Transverse colon (tissue), 4 donors: Measurements from ENCODE around the gene CA14. TPM values are rescaled to one million over a fixed set of nuclear protein-coding genes. Genes with fewer than 3 reads are reported as not detected.

ENCODE experiments used
- DNase-seq: peaks from one replicate; pipeline ENCODE4 v3.0.0-alpha.2; 2019
- H3K27ac ChIP-seq, 4 donors: fragments of 200-600 bp; sonication (generic); 2 replicates each; pipeline ENCODE4 v1.5.1; 2016 to 2018; ENCODE audit warnings: inconsistent platforms in 4 of 4
- H3K27me3 ChIP-seq: fragments of 200-600 bp; sonication (generic); 2 replicates; pipeline ENCODE4 v1.5.1; 2017; ENCODE audit warnings: inconsistent platforms
- H3K36me3 ChIP-seq, 4 donors: fragments of 200-600 bp; sonication (generic); 2 replicates each; pipeline ENCODE4 v1.5.1; 2017 to 2019; ENCODE audit warnings: inconsistent platforms in 4 of 4
- H3K4me1 ChIP-seq, 4 donors: fragments of 200-600 bp; sonication (generic); 2 replicates each; pipeline ENCODE4 v1.5.1; 2017 to 2020; ENCODE audit warnings: inconsistent platforms in 4 of 4
- H3K4me3 ChIP-seq, 4 donors: fragments of 200-600 bp; sonication (generic); 1 replicate in 1 of 4; 2 replicates in 3 of 4; pipeline versions ENCODE4 v1.5.1 to v1.6.1; 2017 to 2019; ENCODE audit warnings: inconsistent platforms in 4 of 4
- H3K9me3 ChIP-seq, 2 donors: fragments of 200-600 bp; sonication (generic); 2 replicates each; pipeline ENCODE4 v1.5.1; 2017 to 2019; ENCODE audit warnings: inconsistent platforms in 2 of 2
- CTCF ChIP-seq, 5 experiments: fragments of 200-600 bp in 3 of 5; fragments of 450-650 bp in 2 of 5; sonication (generic) in 3 of 5; IDR thresholded peaks; 1 replicate in 2 of 5; 2 replicates in 3 of 5; pipeline ENCODE4 v1.5.1; 2016 to 2017; ENCODE audit warnings: antibody characterized with exemption in 5 of 5, inconsistent platforms in 3 of 5, mild to moderate bottlenecking in 2 of 5, moderate library complexity in 1 of 5
- EP300 ChIP-seq: sonication (generic); formaldehyde crosslinking; IDR thresholded peaks from one replicate; pipeline ENCODE4 v1.6.1; 2017; ENCODE audit warnings: antibody characterized with exemption, low read depth
- POLR2A ChIP-seq: fragments of 450-650 bp; IDR thresholded peaks from one replicate; pipeline ENCODE4 v1.6.1; 2016; ENCODE audit warnings: antibody characterized with exemption, mild to moderate bottlenecking, moderate library complexity
- POLR2AphosphoS5 ChIP-seq, 3 donors: sonication (generic); formaldehyde crosslinking; IDR thresholded peaks; one replicate each; pipeline ENCODE4 v1.6.1; 2016; ENCODE audit warnings: antibody characterized with exemption in 3 of 3
- WGBS, 2 donors: methylation state at CpG; one replicate each; pipeline ENCODE4 v1.1.5; 2018; ENCODE audit warnings: low coverage in 1 of 2; 5-methylcytosine and 5-hydroxymethylcytosine counted together
- in situ Hi-C, 4 donors: fragments of 200-750 bp; cut with MboI; loops; one replicate each; pipeline versions ENCODE4 v1.15.0 to v1.15.1; 2017; ENCODE audit warnings: low sequenced_read_pairs in 3 of 4, low pct_ligation_motif_present in 1 of 4, low pct_unique_long_range_greater_than_20kb in 1 of 4
- intact Hi-C: fragments of 100-400 bp; cut with DNase I; formaldehyde crosslinking; loops from one replicate; pipeline ENCODE4 v1.15.1; 2023; ENCODE audit warnings: low total_unique reads
- total RNA-seq, 4 donors: library from RNA; depleted of rRNA; stranded (reverse); fragments of >200 nt; gene quantifications; one replicate each; pipeline ENCODE4 v1.1.0, GENCODE V29; 2016

CA14 gene
- total RNA-seq, 4 donors from 2014 or later = 0.27 to 1.1 (median 0.48) TPM; not detected in 1

- H3K4me3 ChIP-seq = no peak overlapping the region
- no peak overlapping the region for H3K27ac ChIP-seq
- no peak for TF ChIP-seq EP300
- no peak for TF ChIP-seq POLR2AphosphoS5 (IDR thresholded peaks at IDR 0.05)
- WGBS, 2 donors = 76 to 86% methylated on average over 2 to 6 of the region's 6 CpGs
- no peaks in the 10 kb centered on the region for H3K27me3 ChIP-seq
- H3K9me3 ChIP-seq = no peaks in the 10 kb centered on the region
- DNase-seq = no peak
- intact Hi-C loops (no loop called here), in situ Hi-C loops (no loop called here)
- peaks cover 9 to 30% (median 24%) of the 10 kb centered on the region in 4 donors for H3K4me1 ChIP-seq
- H3K36me3 ChIP-seq = peaks cover 0 to 14% (median 6%) of the 10 kb centered on the region in 4 donors
Measured at GRCh38 chr1:150263549-150263948, 6.0 kb downstream of the CA14 start.

GRCh38 chr1:150267896-150268295 lies 10.3 kb downstream of the CA14 start:
- WGBS, 2 donors = 0 to 26% methylated on average over 1 to 6 of the region's 6 CpGs
- intact Hi-C loops = no loop called here

GRCh38 chr1:150268340-150268704 lies 10.7 kb downstream of the CA14 start:
- in situ Hi-C loops (no loop called here), intact Hi-C loops (no loop called here)
- peak; percentile 55 for DNase-seq

More at GRCh38 chr1:150267896-150268295, 10.3 kb downstream of the CA14 start:
- Histone ChIP-seq H3K36me3 (peaks cover 0 to 14% (median 6%) of the 10 kb centered on the region in 4 donors), H3K4me3 (peak overlapping the region; percentile 69 to 98 (median 79)), H3K27ac (peak overlapping the region; percentile 87 to 96 (median 94)), H3K9me3 (no peaks in the 10 kb centered on the region), H3K4me1 (peaks cover 9 to 32% (median 19%) of the 10 kb centered on the region in 4 donors), H3K27me3 (no peaks in the 10 kb centered on the region)
- DNase-seq = no peak
- no peak for TF ChIP-seq POLR2A
- in situ Hi-C loops = no loop called here

GRCh38 chr1:150268705-150269403 lies 11.3 kb downstream of the CA14 start, which contains the start of gene APH1A:
Gene APH1A (minus strand): TSS chr1:150269016. CDS start chr1:150268810, 206 bp downstream.
- H3K4me3 ChIP-seq = peak within 1 kb of the TSS; percentile 69 to 98 (median 79)
- DNase-seq = peak; percentile 97
- no peaks in the 10 kb centered on the region for H3K9me3 ChIP-seq
- TF ChIP-seq POLR2A = peak; percentile 66
- TF ChIP-seq CTCF (IDR thresholded peaks at IDR 0.05) = no peak
- TF ChIP-seq POLR2AphosphoS5 (IDR thresholded peaks at IDR 0.05) = peak; percentile 68 to 87 (median 76)
- TF ChIP-seq EP300 = no peak
- peaks cover 9 to 36% (median 19%) of the 10 kb centered on the region in 4 donors for H3K4me1 ChIP-seq
- H3K36me3 ChIP-seq = peaks cover 0 to 14% (median 6%) of the 10 kb centered on the region in 4 donors
- no peaks in the 10 kb centered on the region for H3K27me3 ChIP-seq
- peak within 1 kb of the TSS; percentile 87 to 96 (median 94) for H3K27ac ChIP-seq
- intact Hi-C loops = no loop called here
- in situ Hi-C loops = no loop called here
- WGBS, 2 donors = 0% methylated on average over 2 to 49 of the region's 49 CpGs

More at GRCh38 chr1:150268340-150268704, 10.7 kb downstream of the CA14 start:
- WGBS, 2 donors = 0% methylated on average over 21 of the region's 21 CpGs; no CpG with 5 or more reads in 1 of the 2 donors
- H3K9me3 ChIP-seq = no peaks in the 10 kb centered on the region
- H3K27me3 ChIP-seq = no peaks in the 10 kb centered on the region
- no peak for TF ChIP-seq EP300
- TF ChIP-seq POLR2AphosphoS5 (IDR thresholded peaks at IDR 0.05) = peak in 1 of 3 donors; percentile 42
- TF ChIP-seq POLR2A = peak; percentile 5
- peaks cover 9 to 36% (median 19%) of the 10 kb centered on the region in 4 donors for H3K4me1 ChIP-seq
- H3K36me3 ChIP-seq = peaks cover 0 to 14% (median 6%) of the 10 kb centered on the region in 4 donors
- peak overlapping the region; percentile 69 to 98 (median 79) for H3K4me3 ChIP-seq
- peak overlapping the region; percentile 87 to 96 (median 94) for H3K27ac ChIP-seq

- H3K27ac ChIP-seq = peak overlapping the region; percentile 87 to 96 (median 94)
- 13 to 28% methylated on average over 6 to 10 of the region's 10 CpGs for WGBS, 2 donors
- H3K4me3 ChIP-seq = peak overlapping the region in 3 of 4 donors; percentile 69 to 89 (median 69)
- H3K4me1 ChIP-seq = peaks cover 9 to 36% (median 19%) of the 10 kb centered on the region in 4 donors
- no peaks in the 10 kb centered on the region for H3K27me3 ChIP-seq
- intact Hi-C loops = no loop called here
- no peak for DNase-seq
- H3K36me3 ChIP-seq = peaks cover 0 to 14% (median 6%) of the 10 kb centered on the region in 4 donors
- no peak for TF ChIP-seq POLR2AphosphoS5 (IDR thresholded peaks at IDR 0.05)
- no peak for TF ChIP-seq CTCF (IDR thresholded peaks at IDR 0.05)
- TF ChIP-seq EP300 = no peak
- no peak for TF ChIP-seq POLR2A
- no peaks in the 10 kb centered on the region for H3K9me3 ChIP-seq
- in situ Hi-C loops = no loop called here
Measured at GRCh38 chr1:150269451-150269850, 11.9 kb downstream of the CA14 start.
